Endothelial cell of umbilical vein (primary cell): ENCODE measurements around the gene LCE1D.
A peak's percentile ranks its signal among the peaks of the same experiment; 100 is the strongest.

ENCODE experiments used
- CTCF ChIP-seq, 2 donors: IDR thresholded peaks; 1 replicate in 1 of 2; 2 replicates in 1 of 2; pipeline ENCODE4 v1.5.1; 2011; ENCODE audit warnings: low read length in 2 of 2, mild to moderate bottlenecking in 2 of 2, moderate library complexity in 2 of 2, control low read depth in 1 of 2, inconsistent platforms in 1 of 2, low read depth in 1 of 2; ENCODE audit not compliant: insufficient read depth in 1 of 2; ENCODE audit errors: extremely low read depth in 1 of 2
- EZH2 ChIP-seq: IDR thresholded peaks from 2 replicates; pipeline ENCODE4 v1.6.1; 2012; ENCODE audit warnings: borderline replicate concordance, low read depth, mild to moderate bottlenecking, moderate library complexity, low read length, inconsistent platforms; ENCODE audit not compliant: severe bottlenecking
- FOS ChIP-seq: IDR thresholded peaks from 2 replicates; pipeline ENCODE4 v1.6.1; 2011; ENCODE audit warnings: mild to moderate bottlenecking, low read length, moderate library complexity, borderline replicate concordance; ENCODE audit not compliant: insufficient read depth
- JUN ChIP-seq: IDR thresholded peaks from 2 replicates; pipeline ENCODE4 v1.6.1; 2011; ENCODE audit warnings: borderline replicate concordance, low read depth; ENCODE audit not compliant: insufficient read length, insufficient read depth
- MAX ChIP-seq: IDR thresholded peaks from 2 replicates; pipeline ENCODE4 v1.6.1; 2011; ENCODE audit not compliant: insufficient read depth, insufficient read length
- MYC ChIP-seq: IDR thresholded peaks from one replicate; pipeline ENCODE4 v1.6.1; 2011; ENCODE audit warnings: mild to moderate bottlenecking, low read depth, low read length
- POLR2A ChIP-seq: IDR thresholded peaks from 2 replicates; pipeline ENCODE4 v1.6.1; 2012; ENCODE audit warnings: low read depth, mild to moderate bottlenecking, control low read depth, low read length
- POLR2AphosphoS5 ChIP-seq: IDR thresholded peaks from 2 replicates; pipeline ENCODE4 v1.6.1; 2012; ENCODE audit warnings: low read depth, mild to moderate bottlenecking, control low read depth, low read length, moderate library complexity; ENCODE audit not compliant: insufficient read depth

- TF ChIP-seq FOS = peak; percentile 59
- no peak for TF ChIP-seq CTCF (IDR thresholded peaks at IDR 0.05; ENCODE audit: extremely low read depth in 1 of 2, insufficient read depth in 1 of 2, low read depth in 1 of 2, low read length in 2 of 2)
- TF ChIP-seq POLR2AphosphoS5 = no peak
- no peak for TF ChIP-seq POLR2A
- TF ChIP-seq MYC = no peak
- TF ChIP-seq JUN = no peak
- no peak for TF ChIP-seq EZH2
- no peak for TF ChIP-seq MAX
Measured at GRCh38 chr1:152752225-152752624, 44.3 kb upstream of the LCE1D start.
